Urinary bladder (tissue), 4 donors: ENCODE measurements around the gene NCKAP1. TPM values are rescaled to one million over a fixed set of nuclear protein-coding genes. Genes with fewer than 3 reads are reported as not detected.
"Not testable (repeated sequence)": the region's sequence is repeated elsewhere in the genome, so short reads cannot be mapped to it uniquely, and the experiment has no call there.

Source experiments
- DNase-seq: peaks from one replicate; pipeline ENCODE4 v3.0.0-alpha.2; 2015; ENCODE audit errors: extremely low spot score
- H3K27ac ChIP-seq: one replicate; pipeline ENCODE4 v1.5.1; 2013; ENCODE audit warnings: low read depth, mild to moderate bottlenecking, moderate library complexity
- H3K36me3 ChIP-seq: one replicate; pipeline ENCODE4 v1.6.1; 2013; ENCODE audit warnings: mild to moderate bottlenecking, moderate library complexity; ENCODE audit not compliant: insufficient read depth
- H3K4me1 ChIP-seq: one replicate; pipeline ENCODE4 v1.6.1; 2013; ENCODE audit warnings: mild to moderate bottlenecking, moderate library complexity; ENCODE audit not compliant: insufficient read depth
- H3K4me3 ChIP-seq: one replicate; pipeline ENCODE4 v1.5.1; 2013; ENCODE audit warnings: low read depth, low read length
- WGBS: extraction: QIAGEN DNeasy Blood & Tissue Kit; methylation state at CpG from one replicate; pipeline ENCODE4 v1.1.7; 2013; 5-methylcytosine and 5-hydroxymethylcytosine counted together
- polyA plus RNA-seq: library from polyadenylated mRNA; stranded (reverse); fragments of 200-250 nt; gene quantifications from one replicate; pipeline ENCODE4 v1.2.3, GENCODE V29; 2013
- total RNA-seq: library from RNA; depleted of rRNA; stranded (reverse); fragments of >200 nt; gene quantifications from one replicate; pipeline ENCODE4 v1.2.3, GENCODE V29; 2014
- donor health status: healthy with polysubstance abuse.
- donor health status: healthy.

NCKAP1 gene
- total and polyA plus RNA-seq, 2 donors = 91.6 to 297 TPM

- Histone ChIP-seq H3K4me3 (no peak overlapping the region), H3K4me1 (no peaks in the 10 kb centered on the region), H3K27ac (no peak overlapping the region), H3K36me3 (peaks cover 5% of the 10 kb centered on the region)
- DNase-seq = no peak
Measured at GRCh38 chr2:182968493-182968892, 69.8 kb downstream of the NCKAP1 start.

- H3K27ac ChIP-seq, H3K36me3 ChIP-seq, H3K4me3 ChIP-seq, DNase-seq, H3K4me1 ChIP-seq: not testable (repeated sequence)
- 98% methylated on average over 8 of the region's 8 CpGs for WGBS
Measured at GRCh38 chr2:182966356-182966755, 71.9 kb downstream of the NCKAP1 start.

GRCh38 chr2:182962641-182963040 lies 75.6 kb downstream of the NCKAP1 start:
- no peak overlapping the region for H3K4me3 ChIP-seq
- H3K27ac ChIP-seq = no peak overlapping the region
- no peaks in the 10 kb centered on the region for H3K4me1 ChIP-seq
- 60% methylated on average over 2 of the region's 2 CpGs for WGBS
- no peak for DNase-seq
- peaks cover 3% of the 10 kb centered on the region for H3K36me3 ChIP-seq

- not testable (repeated sequence) for H3K36me3 ChIP-seq, H3K4me1 ChIP-seq, DNase-seq, H3K27ac ChIP-seq, H3K4me3 ChIP-seq
- 95% methylated on average over 1 of the region's 2 CpGs for WGBS
Measured at GRCh38 chr2:182960869-182961268, 77.4 kb downstream of the NCKAP1 start.

- DNase-seq = no peak
- Histone ChIP-seq H3K27ac (no peak overlapping the region), H3K4me3 (no peak overlapping the region), H3K4me1 (no peaks in the 10 kb centered on the region), H3K36me3 (peaks cover 2% of the 10 kb centered on the region)
Measured at GRCh38 chr2:182954789-182955188, 83.5 kb downstream of the NCKAP1 start.

- WGBS = 94% methylated on average over 6 of the region's 6 CpGs
- Histone ChIP-seq H3K27ac (no peak overlapping the region), H3K36me3 (peaks cover 2% of the 10 kb centered on the region)
Measured at GRCh38 chr2:182952741-182953450, 85.4 kb downstream of the NCKAP1 start.

GRCh38 chr2:182951948-182952663 lies 86.2 kb downstream of the NCKAP1 start:
- Histone ChIP-seq H3K27ac (no peak overlapping the region), H3K4me1 (no peaks in the 10 kb centered on the region), H3K36me3 (no peaks in the 10 kb centered on the region), H3K4me3 (no peak overlapping the region)
- DNase-seq = no peak
- 94% methylated on average over 3 of the region's 3 CpGs for WGBS

More at GRCh38 chr2:182952741-182953450, 85.4 kb downstream of the NCKAP1 start:
- no peak overlapping the region for H3K4me3 ChIP-seq
- DNase-seq = no peak
- no peaks in the 10 kb centered on the region for H3K4me1 ChIP-seq

- no peak for DNase-seq
- H3K36me3 ChIP-seq = no peaks in the 10 kb centered on the region
- H3K27ac ChIP-seq = no peak overlapping the region
- no peak overlapping the region for H3K4me3 ChIP-seq
- no peaks in the 10 kb centered on the region for H3K4me1 ChIP-seq
- WGBS = 98% methylated on average over 3 of the region's 3 CpGs
Measured at GRCh38 chr2:182950546-182950945, 87.7 kb downstream of the NCKAP1 start.

GRCh38 chr2:182949572-182950189 lies 88.6 kb downstream of the NCKAP1 start:
- H3K36me3 ChIP-seq = no peaks in the 10 kb centered on the region
- DNase-seq = no peak
- WGBS = 90% methylated on average over 5 of the region's 5 CpGs
- no peak overlapping the region for H3K4me3 ChIP-seq
- no peak overlapping the region for H3K27ac ChIP-seq
- no peaks in the 10 kb centered on the region for H3K4me1 ChIP-seq

GRCh38 chr2:182949052-182949451 lies 89.2 kb downstream of the NCKAP1 start:
- H3K4me1 ChIP-seq = no peaks in the 10 kb centered on the region
- H3K4me3 ChIP-seq = no peak overlapping the region
- WGBS = 93% methylated on average over 4 of the region's 4 CpGs
- DNase-seq = no peak
- H3K27ac ChIP-seq = no peak overlapping the region
- H3K36me3 ChIP-seq = no peaks in the 10 kb centered on the region

- no peak for DNase-seq
- WGBS = 56% methylated on average over 1 of the region's 1 CpG
Measured at GRCh38 chr2:182946958-182947369, 91.3 kb downstream of the NCKAP1 start.

GRCh38 chr2:182943339-182943738 lies 94.9 kb downstream of the NCKAP1 start:
- no peak for DNase-seq
- peaks cover 2% of the 10 kb centered on the region for H3K36me3 ChIP-seq

More at GRCh38 chr2:182946958-182947369, 91.3 kb downstream of the NCKAP1 start:
- Histone ChIP-seq H3K4me1 (no peaks in the 10 kb centered on the region), H3K27ac (no peak overlapping the region), H3K36me3 (no peaks in the 10 kb centered on the region), H3K4me3 (no peak overlapping the region)

GRCh38 chr2:182942756-182943155 lies 95.5 kb downstream of the NCKAP1 start:
- Histone ChIP-seq H3K36me3 (peaks cover 2% of the 10 kb centered on the region), H3K27ac (no peak overlapping the region), H3K4me3 (no peak overlapping the region), H3K4me1 (no peaks in the 10 kb centered on the region)
- WGBS = 85% methylated on average over 2 of the region's 2 CpGs
- no peak for DNase-seq

More at GRCh38 chr2:182943339-182943738, 94.9 kb downstream of the NCKAP1 start:
- H3K4me1 ChIP-seq = no peaks in the 10 kb centered on the region
- H3K27ac ChIP-seq = no peak overlapping the region
- WGBS = 45% methylated on average over 2 of the region's 2 CpGs
- H3K4me3 ChIP-seq = no peak overlapping the region

- no peak for DNase-seq
- Histone ChIP-seq H3K4me3 (no peak overlapping the region), H3K36me3 (peaks cover 2% of the 10 kb centered on the region), H3K4me1 (no peaks in the 10 kb centered on the region), H3K27ac (no peak overlapping the region)
- 35% methylated on average over 1 of the region's 1 CpG for WGBS
Measured at GRCh38 chr2:182941919-182942318, 96.3 kb downstream of the NCKAP1 start.
